Measurements from ENCODE around the gene AIMP1. TPM values are rescaled to one million over a fixed set of nuclear protein-coding genes. Genes with fewer than 3 reads are reported as not detected.

Gene AIMP1
- total RNA-seq: 31.2 and 39.1 TPM in 2 replicates

DNA sequence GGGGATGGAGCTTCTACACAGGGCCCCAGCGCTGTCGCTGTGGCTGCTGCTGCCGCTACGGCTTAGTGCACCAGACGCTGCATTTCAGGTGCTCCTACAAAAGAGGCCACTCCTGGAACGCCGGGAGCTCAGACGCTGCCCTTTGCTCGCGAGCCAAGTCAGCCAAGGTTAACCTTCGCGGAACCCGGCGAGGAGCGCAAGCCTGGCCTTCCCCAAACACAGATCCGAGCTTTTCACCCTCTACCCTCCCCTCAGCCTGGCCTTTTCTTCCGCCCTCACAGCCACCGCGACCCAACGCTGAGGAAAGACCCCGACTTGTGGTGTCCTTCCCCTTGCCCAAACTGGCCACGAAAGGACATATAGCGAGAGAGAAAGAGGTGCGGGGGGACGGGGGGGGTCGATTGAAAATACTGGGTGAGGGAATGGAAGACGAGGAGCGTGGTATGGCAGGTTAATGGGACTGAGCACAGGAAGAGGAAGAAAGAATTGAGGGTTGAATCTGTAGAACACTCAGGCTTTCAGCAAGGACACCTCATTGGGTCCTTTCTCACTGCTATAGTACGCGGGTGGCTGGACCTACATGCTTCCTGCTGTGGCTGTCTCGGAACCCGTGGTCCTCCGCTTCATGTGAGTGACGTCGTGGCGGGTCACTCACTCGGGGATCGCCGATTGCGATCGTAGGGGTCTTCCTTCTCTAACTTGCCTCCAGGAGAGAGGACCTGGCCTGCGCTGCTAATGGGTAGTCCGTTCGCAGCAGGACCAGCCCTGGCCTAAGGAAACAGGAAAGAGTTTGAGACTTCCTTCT is at the start of gene AIMP1, which contains the start of gene TBCK:
TSS of gene AIMP1 (plus strand) at position 583 of the 805 bp plus-strand sequence. CDS start 8,460 bp downstream, outside the sequence.
TSS of gene TBCK (minus strand) at position 242 of the 805 bp plus-strand sequence. CDS start 7,249 bp downstream, outside the sequence.

DNA sequence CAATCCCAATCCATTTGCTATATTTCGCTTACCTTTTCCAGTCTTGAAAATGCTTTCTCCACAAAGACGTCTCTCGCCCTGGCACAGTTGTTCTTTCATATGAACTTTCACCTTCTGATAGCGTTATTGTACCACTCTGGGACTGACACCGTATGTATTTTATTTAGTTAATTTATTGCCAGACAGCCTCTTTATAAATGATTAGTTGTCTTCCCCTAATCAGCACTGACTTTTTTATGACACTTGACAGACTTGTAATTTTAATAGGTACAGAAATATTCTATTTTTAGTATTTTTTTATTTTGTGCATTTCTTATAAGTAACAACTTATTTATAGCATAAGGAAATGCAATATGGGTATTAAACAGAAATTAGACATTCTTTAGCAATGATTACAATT is 52.3 kb downstream of the AIMP1 start, which contains the start of gene GIMD1:
TSS of gene GIMD1 (minus strand) at position 101 of the 400 bp plus-strand sequence. CDS start 1,343 bp downstream, outside the sequence.

Other genes starting within 250 kb of the AIMP1 start
- gene TBCK, start 341 bp upstream of the AIMP1 start, total RNA-seq: 31.2 and 62.7 TPM in 2 replicates
- gene GIMD1, start 52.2 kb downstream of the AIMP1 start, total RNA-seq: not detected in 2 replicates

All from uterine smooth muscle cell (primary cell).